Pons (tissue), 1 donor: ENCODE results near the gene EGFL7.

ENCODE experiments used
- DNase-seq: peaks from one replicate; pipeline ENCODE4 v3.0.0-alpha.2; 2016; ENCODE audit warnings: low spot score

Gene EGFL7

DNA sequence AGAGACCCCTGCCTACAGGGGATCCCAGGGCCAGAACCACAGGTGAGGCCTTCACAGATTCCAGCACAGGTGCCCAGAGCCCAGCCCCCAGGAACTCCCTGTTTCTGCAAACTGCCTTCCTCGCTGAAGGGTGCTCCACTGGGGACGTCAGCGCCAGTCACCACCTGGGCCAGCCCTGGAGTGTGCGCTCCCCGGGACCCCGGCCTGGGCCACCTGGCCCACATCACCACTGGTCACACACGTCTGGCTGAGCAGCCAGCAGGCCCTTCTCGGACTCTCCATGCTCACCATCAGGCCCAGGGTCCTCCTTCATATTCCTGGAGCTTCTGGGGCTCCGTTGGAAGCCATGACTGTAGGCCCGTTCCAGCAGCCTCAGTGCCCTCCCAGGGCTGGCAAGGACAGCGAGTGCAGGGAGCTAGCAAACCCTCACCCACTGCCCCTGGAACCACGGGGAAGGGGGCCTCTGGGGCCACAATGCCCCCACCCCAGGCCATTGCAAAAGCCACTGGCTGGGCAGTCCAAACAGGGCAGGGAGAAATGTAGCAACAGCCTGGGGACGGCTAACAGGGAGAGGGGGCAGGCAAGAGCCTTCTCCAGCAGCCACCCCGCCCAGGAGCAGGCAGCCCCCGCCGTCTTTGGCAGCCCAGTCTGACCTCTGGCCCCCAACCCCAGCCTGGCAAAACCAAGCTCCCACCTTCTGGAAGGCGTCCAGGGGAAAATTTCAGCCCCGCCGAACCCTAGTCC is 23.2 kb downstream of the EGFL7 start:
- no peak for DNase-seq

DNA sequence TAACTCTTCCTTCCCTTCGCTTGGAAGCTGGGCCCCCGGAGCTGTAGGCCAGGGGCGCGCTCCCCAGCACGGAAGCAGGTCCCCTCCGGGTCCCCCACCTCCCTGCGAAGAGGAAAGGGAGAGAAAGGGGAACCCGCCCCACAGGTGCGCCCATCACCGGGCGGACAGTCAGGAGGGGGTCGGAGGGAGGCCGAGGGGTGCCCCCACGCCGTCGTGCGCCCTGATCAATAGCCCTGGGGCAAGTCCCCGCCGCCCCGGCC is 23.7 kb downstream of the EGFL7 start:
- no peak for DNase-seq

DNA sequence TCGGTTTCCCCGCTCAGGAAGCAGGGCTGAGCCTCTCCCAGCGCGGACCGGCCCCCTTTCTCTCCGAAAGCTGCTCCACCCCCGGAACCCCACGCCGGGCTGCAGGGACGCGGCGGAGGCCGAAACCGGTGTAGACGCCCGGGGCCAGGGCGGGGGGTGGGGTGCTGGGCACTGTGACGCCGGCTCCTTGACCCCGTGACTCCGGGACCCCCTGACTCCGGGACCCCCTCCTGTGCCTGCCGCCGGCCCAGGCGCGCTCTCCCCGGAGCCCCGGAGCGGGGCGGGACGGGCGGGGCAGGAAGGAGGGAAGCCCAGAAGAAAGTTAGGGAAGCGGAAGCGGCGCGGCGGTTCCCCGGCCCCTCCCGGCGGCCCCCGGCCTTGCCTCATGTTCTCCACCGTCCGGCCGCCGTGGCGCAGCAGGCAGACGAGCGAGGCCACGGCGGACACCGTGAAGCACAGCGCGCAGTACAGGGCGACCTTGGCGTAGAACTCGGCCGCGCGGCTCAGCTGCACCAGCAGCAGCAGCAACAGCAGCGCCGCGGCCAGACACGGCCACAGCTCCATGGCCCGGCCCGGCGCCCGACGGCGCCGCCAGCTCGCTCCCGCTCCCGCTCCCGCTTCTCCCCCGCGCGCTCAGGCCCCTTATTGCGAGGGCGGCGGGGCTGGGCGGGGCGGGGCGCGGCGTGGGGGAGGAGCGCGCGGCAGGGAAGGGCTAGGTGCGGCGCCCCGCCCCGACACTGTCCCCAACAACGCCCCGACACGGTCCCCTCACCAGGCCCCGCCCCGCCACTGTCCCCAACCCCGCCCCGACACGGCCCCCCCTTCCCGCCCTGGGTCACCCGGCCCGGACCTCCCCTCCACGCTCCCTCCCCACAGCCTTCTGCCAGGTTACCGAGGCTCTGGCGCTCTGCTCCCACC is 24.3 kb downstream of the EGFL7 start, which contains the start of gene AGPAT2:
Gene AGPAT2 (minus strand): TSS at position 664 of the 918 bp plus-strand sequence. CDS start 100 bp downstream, at position 564.
- DNase-seq: no peak

DNA sequence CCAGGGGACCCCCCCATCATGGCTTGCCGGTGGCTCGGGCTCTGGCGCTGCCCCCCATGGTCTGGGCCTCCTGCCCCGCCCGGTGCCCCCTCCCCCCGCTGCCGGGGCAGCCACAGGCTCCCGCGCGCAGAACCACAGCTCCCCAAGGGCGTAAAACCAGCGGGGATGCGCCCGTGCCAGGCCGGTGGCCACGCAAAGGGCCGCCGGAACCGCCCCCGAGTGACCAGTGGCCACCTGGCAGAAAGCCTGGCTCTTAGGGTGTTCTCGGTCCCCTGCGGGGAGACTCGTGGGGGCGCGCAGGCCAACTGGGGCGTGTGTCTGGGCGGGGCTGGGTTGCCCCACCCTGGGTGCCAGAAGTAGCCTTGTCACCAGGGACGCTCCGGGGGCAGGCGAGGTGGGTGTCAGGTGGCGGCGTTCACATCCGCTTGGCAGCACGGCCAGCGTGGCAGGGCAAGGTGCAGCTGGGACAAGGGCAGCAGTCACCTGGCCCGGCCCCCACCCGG is 25.1 kb downstream of the EGFL7 start:
- DNase-seq: no peak

DNA sequence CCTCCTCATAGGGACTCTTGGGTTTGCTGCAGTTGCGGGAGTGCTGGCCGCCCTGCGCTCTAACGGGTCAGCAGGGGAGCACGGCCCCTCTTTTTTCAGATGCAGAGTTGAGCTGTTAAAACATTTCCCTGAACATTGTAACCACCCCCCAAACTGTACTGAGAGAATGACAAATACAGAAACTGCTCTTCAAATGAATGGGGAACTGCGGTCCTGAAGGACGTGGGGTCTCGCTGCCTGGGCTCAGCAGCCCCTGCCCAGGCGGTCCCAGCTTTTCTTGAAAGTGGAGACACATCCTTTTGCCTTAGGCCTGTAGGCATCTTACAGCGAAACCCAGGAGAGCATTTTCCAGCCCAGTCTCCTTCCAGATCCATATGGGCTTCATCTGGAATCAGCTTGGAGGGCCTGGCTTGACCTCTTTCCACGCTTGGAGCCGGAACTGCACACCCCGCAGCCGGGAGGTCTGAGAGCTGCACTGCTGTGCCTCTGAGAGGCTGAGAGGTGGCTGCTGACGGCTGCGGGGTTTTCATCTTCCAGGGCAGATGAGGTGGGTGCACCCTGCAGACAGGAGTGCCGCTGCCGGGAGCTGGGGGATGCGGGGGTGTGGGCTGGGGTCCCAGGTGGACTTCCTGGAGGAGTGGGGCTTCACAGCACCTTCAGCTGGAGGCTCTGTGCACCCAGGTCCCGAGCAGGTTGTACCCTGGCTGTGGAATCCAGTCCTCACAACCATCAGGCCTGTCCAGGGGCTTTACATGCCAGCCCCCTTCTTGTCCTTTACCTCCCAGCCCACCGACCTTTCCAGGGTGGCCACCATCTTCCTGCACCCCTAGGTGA is 25.8 kb downstream of the EGFL7 start:
- peak; percentile 26 for DNase-seq

DNA sequence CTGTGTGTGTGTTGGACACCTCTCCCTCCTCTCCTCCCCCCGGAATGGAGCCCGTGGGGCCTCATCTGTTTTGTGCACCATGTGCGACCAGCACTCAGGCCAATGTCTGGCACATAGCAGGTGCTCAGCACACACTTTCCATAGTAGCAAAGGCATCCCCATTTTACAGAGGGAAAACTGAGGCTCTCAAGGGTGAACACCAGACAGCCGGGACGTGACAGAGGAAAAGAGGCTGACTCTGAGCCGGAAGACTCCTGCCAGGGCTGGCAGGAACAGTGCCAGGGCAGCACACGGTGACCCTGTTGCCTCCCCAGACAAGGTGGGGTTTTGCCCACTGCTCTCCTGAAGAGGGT is 26.4 kb downstream of the EGFL7 start:
- DNase-seq: no peak

DNA sequence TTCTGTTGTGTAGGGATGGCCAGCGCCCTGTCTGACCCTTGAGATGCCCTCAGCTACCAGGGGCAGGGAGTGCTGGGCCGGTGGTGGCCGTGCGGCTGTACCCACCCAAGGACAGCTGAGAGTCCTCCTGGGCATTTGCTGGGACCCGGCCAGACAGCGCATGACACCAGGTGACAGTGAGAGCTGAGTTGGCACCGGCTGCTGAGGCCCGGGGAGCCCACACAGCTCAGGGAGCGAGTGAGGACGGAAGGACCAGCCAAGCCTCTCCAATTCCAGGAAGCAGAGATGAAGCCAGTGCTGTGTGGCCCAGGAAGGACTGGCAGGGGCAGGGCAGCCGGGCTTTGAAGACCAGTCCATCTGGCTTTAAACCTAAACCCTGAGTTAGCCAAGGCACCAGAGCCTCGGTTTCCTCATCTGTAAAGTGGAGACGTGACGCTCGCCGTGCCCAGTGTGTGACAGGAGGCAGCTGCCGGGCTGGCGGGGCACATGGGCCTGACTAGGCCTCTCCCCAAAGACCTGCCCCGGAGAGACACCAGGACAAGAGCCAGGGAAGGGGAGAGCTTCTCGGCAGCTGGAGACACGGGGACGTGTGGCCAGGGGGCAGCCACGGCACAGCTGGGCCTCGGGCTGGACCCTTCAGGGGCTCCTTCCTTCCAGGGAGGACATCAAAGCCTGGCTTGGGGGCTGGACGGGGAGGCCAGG is 27.5 kb downstream of the EGFL7 start:
- no peak for DNase-seq

DNA sequence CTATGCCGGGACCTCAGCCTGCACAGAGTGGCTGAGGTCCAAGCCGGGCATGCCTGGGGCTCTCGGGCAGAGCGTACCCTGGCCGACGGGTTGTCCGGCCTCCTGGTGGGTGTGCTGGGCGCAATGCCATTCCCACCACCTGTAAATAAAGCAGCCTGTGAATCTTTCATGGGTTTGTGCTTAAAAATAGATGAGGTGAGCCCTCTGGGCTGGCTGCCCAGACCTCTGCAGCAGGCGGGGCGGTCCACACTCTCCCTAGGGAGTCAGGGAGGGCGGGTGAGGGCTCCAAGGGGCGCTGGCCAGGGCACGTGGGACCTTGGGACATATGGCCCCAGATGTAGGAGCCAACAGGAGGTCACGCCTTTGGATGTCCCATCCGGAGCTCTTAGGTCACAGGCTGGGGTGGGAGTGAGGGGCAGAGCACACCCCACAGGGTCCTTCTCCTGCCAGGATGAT is 28.1 kb downstream of the EGFL7 start:
- DNase-seq: no peak

DNA sequence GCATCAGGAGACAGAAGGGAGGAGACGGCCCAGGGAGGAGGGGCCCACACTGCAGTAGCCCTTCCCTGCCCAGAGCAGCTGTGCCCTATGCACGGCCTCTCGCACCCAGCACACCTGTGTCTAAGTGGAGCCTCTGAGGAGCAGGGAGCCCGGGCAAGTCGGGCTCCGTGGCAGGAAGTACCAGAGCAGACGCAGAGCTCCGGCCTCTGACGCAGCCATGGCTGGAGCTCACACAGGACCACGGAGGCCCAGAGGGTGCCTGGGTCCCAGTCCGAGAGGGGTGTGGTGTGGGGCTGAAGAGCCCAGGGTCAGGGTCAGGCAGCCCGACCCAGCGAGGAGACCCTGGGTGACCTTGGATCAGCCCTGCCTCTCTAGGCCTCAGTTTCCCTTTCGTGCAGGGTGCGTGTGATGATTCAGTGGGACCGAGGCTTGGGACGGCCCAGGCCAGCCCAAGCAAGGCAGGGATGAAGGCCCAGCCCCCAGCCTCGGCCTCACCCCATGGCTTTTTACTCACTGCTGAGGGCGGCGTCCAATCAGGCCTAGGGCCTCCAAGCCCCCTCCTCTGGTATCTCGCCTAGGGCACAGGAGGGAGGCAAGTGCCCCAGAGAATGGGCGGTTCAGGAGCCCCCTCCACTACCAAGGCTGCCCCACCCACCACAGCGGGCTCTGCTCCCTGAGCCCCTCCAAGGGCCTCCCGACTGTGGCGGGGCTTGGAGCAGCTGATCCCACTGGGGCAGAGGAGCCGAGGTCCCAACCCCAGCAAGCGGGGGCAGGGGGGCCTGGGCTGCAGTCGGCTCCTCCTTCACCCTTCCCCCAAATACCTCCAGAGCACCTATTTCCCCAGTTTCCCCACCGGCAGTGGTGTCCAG is 28.8 kb downstream of the EGFL7 start:
- no peak for DNase-seq

DNA sequence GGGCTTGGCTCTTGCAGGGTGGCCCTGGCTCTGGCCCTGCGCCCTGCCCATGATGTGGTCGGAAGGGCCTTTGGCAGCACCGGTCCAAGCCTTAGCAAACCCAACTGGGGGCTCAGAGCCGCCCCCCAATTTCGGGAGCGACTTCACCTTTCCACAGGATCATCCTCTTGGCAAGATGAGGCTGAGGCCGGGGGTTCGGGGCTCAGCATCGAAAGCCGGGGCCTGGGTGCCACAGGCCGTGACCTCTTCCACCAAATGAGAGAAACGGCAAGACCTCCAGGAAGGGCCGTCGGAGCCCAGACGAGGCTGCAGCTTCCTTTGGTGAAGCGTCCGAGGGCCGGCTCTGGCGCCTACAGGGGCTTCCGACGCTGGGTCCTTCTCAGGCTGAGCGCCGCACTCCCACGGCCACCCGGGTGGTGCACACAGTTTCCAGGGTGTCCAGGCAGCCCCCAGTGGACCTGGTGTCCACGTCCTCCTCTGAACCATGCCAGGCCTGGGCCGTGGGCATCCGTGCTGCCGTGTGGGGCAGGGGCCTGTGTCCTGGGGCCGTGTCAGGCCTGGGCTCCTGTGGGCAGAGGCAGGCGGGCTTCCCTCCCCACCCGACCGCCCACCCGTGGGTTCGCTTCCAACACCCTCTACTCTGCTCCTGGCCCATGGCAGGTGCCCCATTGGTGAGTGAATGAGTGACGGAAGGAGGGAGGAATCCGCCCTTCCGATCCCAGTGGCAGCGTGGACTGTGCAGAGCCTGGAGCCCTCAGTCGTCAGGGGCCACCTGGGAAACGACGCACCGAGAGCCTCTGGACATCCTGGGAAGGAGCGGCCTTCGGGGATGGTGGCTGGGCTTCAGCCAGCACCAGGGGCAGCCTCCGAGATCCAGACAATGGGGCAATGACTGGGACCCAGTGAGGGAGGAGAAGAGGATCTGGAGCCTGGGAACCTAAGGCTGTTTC is 29.7 kb downstream of the EGFL7 start:
- DNase-seq: no peak

DNA sequence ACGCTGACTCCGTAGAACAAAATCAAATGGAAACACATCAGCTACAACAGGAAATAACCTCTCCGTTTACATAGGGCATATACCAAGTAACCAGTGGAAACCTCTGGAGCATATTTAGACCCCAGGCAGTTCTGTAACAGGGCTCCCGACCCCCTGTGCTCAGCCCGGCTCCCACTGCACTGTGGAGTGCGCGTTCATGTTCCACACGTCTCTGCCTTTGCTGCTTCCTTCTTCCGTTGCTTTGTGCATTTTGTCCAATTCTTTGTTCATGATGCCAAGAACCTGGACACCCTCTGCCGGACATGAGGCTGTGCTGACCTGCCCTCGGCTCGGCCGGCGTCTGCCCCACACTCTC is 30.4 kb downstream of the EGFL7 start:
- DNase-seq: no peak

DNA sequence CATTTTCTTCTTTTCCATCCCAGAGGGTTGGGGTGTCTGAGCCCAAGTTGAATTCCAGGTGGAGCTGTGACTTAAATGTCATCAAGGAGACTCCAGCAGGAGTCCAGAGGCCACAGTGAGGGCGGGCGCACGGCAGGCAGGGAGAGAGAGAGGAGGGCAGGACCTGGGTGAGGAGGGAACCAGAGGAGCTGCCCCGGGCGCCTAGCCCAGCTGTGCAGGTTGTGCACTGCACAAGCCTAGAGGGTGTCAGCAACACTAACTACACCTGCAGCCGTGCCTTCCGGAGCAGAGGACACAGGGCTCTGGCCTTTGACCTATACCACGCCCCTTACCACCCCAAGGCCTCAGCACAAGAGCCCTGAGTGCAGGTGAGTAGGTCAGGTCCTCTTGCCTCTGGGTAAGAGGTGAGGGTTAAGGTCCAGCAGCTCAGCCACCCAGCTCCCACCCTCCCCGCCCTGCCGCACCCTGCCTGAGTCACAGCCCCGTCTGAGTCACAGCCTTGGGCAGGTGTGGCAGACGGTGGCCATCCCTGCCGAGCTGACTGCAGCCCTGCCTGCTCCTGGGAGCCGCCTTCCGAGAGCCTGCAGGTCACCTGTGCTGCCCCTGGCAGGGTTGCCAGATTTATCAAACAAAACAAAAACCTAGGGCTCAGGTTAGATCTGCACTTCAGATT is 30.9 kb downstream of the EGFL7 start:
- DNase-seq: no peak

DNA sequence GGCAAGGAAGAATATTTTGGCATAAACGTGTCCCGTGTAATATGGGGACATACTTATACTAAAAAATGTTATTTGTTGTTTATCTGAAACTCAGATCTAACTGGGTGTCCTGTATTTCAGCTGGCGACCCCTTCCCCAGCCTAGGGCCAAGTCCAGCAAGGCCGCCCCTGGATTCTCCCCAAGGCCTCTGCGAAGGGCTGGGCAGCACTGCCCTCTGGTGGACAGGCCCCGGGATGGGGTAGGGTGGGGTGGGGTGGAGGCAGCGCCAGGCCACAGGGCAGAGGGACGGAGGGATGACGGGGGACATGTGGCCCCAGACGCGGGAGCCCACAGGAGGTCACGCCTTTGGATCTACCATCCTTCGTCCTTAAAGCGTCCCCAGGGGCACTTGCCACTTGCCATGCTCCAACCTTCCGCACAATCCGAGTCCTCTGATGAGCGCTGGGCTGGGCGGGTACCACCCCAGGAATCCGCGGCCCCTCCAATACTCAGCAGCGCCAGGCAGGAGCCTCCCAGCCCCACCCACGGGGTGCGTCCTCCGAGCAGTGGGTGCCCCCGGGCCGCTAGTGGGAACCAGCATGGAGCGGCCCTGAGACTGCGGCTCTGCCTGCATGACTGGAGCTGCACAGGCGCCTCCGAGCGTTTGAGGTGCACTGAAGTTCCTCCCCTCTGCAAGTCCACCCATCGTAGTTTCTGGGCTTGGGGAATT is 31.6 kb downstream of the EGFL7 start:
- DNase-seq: no peak

DNA sequence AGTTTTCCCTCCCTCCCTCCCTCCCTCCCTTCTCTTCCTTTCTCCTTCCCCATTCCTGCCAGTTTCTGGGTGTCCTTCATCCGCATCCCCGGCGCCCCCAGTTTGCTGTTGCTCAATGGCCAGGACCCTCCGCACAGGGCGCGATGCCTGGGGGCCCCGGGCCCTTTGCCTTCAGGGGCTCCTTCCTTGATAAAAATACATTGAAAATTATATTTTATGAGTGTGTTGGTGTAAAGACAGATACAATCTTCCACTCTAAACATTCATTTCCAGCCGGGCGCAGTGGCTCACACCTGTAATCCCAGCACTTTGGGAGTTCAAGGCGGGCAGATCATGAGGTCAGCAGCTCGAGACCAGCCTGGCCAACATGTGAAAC is 32.1 kb downstream of the EGFL7 start:
- no peak for DNase-seq

DNA sequence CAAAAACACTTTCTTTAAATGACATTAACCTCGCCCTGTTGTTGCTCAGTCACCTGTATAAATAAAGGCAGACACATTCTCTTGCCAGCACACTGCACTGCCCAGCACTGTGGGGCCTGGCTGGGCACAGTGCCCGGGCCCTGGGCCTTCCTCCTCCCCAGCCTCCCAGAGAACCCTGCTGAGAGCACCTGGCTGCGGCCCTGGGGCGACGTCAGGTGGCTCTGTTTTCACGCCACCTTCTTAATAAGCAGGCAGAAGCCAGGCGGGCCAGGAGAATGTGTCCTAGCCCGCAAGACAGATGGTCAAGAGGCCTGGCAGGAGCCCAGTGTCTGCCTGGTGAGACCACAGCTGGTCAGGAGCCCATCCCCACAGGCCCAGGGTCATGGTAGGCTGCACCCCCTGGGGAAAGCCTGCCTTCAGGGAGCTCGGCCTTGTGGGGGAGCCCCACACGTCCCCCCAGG is 32.7 kb downstream of the EGFL7 start:
- no peak for DNase-seq

DNA sequence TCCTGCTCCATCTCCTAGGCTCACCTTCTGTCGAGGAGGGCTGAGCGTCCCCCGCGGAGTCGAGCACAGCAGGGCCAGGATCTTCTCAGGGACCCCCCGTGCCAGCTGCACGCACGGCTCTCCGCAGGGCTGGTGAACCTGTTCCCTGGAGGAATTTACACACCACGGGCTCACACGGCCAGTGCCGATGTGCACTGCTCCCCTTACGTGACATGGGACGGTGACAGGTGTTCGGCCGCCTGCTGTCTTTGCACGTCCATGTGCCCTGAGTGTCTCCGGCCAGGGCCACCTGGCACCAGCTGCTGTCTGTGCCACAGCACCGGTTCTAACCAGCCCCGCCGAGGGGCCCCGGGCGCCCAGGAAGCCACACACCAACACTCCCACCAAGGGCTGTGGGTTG is 33.2 kb downstream of the EGFL7 start:
- DNase-seq: no peak

DNA sequence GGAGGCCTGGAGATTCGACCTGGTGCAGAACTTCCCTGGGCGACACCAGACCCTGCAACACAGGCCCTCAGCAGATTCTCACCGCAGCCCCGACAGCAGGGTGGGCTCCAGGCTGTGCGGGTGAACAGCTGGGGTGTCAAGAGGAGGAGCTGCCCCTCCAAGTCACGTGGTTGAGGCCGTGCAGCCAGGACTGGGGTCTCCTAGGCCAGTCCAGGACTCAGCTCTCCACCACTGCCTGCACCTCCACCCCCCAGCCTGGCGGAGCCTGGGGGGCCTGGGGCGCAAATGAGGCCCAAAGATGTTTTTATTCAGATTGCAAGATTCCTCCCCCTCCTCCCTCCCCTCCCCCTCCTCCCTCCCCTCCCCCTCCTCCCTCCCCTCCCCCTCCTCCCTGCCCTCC is 33.8 kb downstream of the EGFL7 start:
- no peak for DNase-seq

DNA sequence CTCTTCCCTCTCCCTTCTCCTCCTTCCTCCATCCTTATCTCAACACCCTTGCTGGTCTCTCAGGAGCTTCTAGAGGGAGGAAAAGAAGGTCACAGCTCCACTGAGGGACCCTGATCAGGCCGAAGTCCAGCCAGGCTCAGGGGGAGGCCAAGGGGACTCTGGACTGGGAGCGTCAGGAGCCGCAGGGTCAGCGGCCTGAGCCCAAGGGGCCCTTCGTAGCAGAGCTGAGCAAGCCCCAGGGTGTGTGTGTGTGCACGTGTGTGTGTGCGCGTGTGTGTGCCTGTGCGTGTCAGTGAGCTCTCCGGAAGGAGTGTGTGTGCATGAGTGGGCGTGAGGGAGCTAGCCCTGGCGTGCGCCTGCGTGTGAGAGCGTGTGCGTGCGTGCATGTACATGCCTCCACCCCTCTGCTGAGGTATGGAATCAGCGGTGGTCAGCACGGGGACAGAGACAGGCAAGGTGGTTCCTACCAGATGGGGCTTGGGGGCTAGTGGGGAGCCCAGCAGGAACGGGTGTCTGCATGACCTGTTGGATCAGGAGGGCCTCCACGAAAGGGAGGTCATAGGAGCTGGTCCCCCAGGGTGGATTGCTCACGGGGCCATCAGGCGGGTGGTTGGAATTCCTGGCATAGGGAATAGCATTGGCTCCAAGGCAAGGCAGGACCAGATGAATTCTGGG is 34.6 kb downstream of the EGFL7 start:
- DNase-seq: no peak
